Activated CD4-positive, alpha-beta T cell treated with anti-CD3 and anti-CD28 coated beads, Interleukin-2, Interleukin-4, amounts not matched to agents 100 ng/mL and 50 ng/mL, durations not matched to agents 16 hours and 8 hours (primary cell): ENCODE measurements around the gene RBM41.

Source experiments
- DNase-seq: peaks from one replicate; pipeline ENCODE4 v3.0.0-alpha.2; 2020; ENCODE audit warnings: low spot score

Gene RBM41

GRCh38 chrX:107025545-107025944, 93.1 kb downstream of the RBM41 start:
- DNase-seq = peak; percentile 2

- DNase-seq = no peak
These were observed 103.7 kb downstream of the RBM41 start for GRCh38 chrX:107014936-107015335.
